Measurements from ENCODE around the gene TBC1D16. TPM values are rescaled to one million over a fixed set of nuclear protein-coding genes. Genes with fewer than 3 reads are reported as not detected.
"Not testable (repeated sequence)": the region's sequence is repeated elsewhere in the genome, so short reads cannot be mapped to it uniquely, and the experiment has no call there.

TBC1D16 gene
- total RNA-seq, 1 donor from 2014 or later = 21.2 TPM

GRCh38 chr17:79960788-79961522, 74.7 kb downstream of the TBC1D16 start:
- H3K27me3 ChIP-seq = peaks cover 4% of the 10 kb centered on the region
- H3K27ac Mint-ChIP-seq = no peak overlapping the region
- no peaks in the 10 kb centered on the region for H3K79me2 ChIP-seq (ENCODE audit: low read depth)
- peaks cover 21% of the 10 kb centered on the region for H3K9me3 Mint-ChIP-seq
- no peak overlapping the region for H2AFZ ChIP-seq (replicated peaks)
- no peaks in the 10 kb centered on the region for H3K4me1 ChIP-seq
- DNase-seq (ENCODE audit: low spot score) = no peak
- no peak overlapping the region for H3K4me3 ChIP-seq
- H3K4me1 Mint-ChIP-seq = peaks cover 10% of the 10 kb centered on the region
- H3K36me3 ChIP-seq = no peaks in the 10 kb centered on the region
- H4K20me1 ChIP-seq (ENCODE audit: low read depth) = peaks cover 20% of the 10 kb centered on the region
- no peak overlapping the region for H3K9ac ChIP-seq
- H3F3A ChIP-seq (ENCODE audit: low read depth) = no peaks in the 10 kb centered on the region
- peaks cover 14% of the 10 kb centered on the region for H3K36me3 Mint-ChIP-seq
- no peak overlapping the region for H3K4me2 ChIP-seq
- H3K4me3 Mint-ChIP-seq = no peak overlapping the region
- H3K27ac ChIP-seq = no peak overlapping the region
- TF ChIP-seq EZH2 (IDR thresholded peaks at IDR 0.05) (no peak), CTCF (IDR thresholded peaks at IDR 0.05) (no peak), EZH2phosphoT487 (IDR thresholded peaks at IDR 0.05) (no peak)
- H3K27me3 Mint-ChIP-seq (ENCODE audit: insufficient read depth, low read depth) = peaks cover 2% of the 10 kb centered on the region
- no peaks in the 10 kb centered on the region for H3K9me3 ChIP-seq (ENCODE audit: low read depth)

GRCh38 chr17:79959042-79959441, 76.6 kb downstream of the TBC1D16 start:
- Mint-ChIP-seq H3K9me3 (peaks cover 21% of the 10 kb centered on the region), H3K27me3 (ENCODE audit: insufficient read depth, low read depth) (peaks cover 2% of the 10 kb centered on the region), H3K4me3 (no peak overlapping the region), H3K27ac (no peak overlapping the region), H3K36me3 (peaks cover 10% of the 10 kb centered on the region), H3K4me1 (peaks cover 26% of the 10 kb centered on the region)
- H3F3A ChIP-seq (ENCODE audit: low read depth) = peaks cover 4% of the 10 kb centered on the region
- no peak overlapping the region for H3K4me3 ChIP-seq
- H3K4me1 ChIP-seq = no peaks in the 10 kb centered on the region
- no peak overlapping the region for H3K27ac ChIP-seq
- H3K9ac ChIP-seq = no peak overlapping the region
- H4K20me1 ChIP-seq (ENCODE audit: low read depth) = peaks cover 28% of the 10 kb centered on the region
- no peaks in the 10 kb centered on the region for H3K9me3 ChIP-seq (ENCODE audit: low read depth)
- H2AFZ ChIP-seq (replicated peaks) = no peak overlapping the region
- no peak for TF ChIP-seq EZH2 (IDR thresholded peaks at IDR 0.05)
- no peak for TF ChIP-seq CTCF (IDR thresholded peaks at IDR 0.05)
- no peak for TF ChIP-seq EZH2phosphoT487 (IDR thresholded peaks at IDR 0.05)
- no peaks in the 10 kb centered on the region for H3K79me2 ChIP-seq (ENCODE audit: low read depth)
- H3K4me2 ChIP-seq = no peak overlapping the region
- DNase-seq (ENCODE audit: low spot score) = no peak
- no peaks in the 10 kb centered on the region for H3K27me3 ChIP-seq
- no peaks in the 10 kb centered on the region for H3K36me3 ChIP-seq

- no peak overlapping the region for H3K4me2 ChIP-seq
- H4K20me1 ChIP-seq (ENCODE audit: low read depth) = peaks cover 48% of the 10 kb centered on the region
- H3K4me1 ChIP-seq = peaks cover 9% of the 10 kb centered on the region
- Mint-ChIP-seq H3K4me1 (peaks cover 47% of the 10 kb centered on the region), H3K4me3 (no peak overlapping the region), H3K27me3 (ENCODE audit: insufficient read depth, low read depth) (peaks cover 8% of the 10 kb centered on the region), H3K27ac (no peak overlapping the region), H3K9me3 (peaks cover 9% of the 10 kb centered on the region), H3K36me3 (peaks cover 1% of the 10 kb centered on the region)
- peaks cover 12% of the 10 kb centered on the region for H3F3A ChIP-seq (ENCODE audit: low read depth)
- H3K27ac ChIP-seq = no peak overlapping the region
- H3K27me3 ChIP-seq = peaks cover 8% of the 10 kb centered on the region
- H3K79me2 ChIP-seq (ENCODE audit: low read depth) = no peaks in the 10 kb centered on the region
- H3K9ac ChIP-seq = no peak overlapping the region
- H3K36me3 ChIP-seq = no peaks in the 10 kb centered on the region
- no peak overlapping the region for H2AFZ ChIP-seq (replicated peaks)
- no peak overlapping the region for H3K4me3 ChIP-seq
- DNase-seq (ENCODE audit: low spot score) = no peak
- no peaks in the 10 kb centered on the region for H3K9me3 ChIP-seq (ENCODE audit: low read depth)
- TF ChIP-seq CTCF (IDR thresholded peaks at IDR 0.05) (no peak), EZH2 (IDR thresholded peaks at IDR 0.05) (no peak), EZH2phosphoT487 (IDR thresholded peaks at IDR 0.05) (no peak)
Measured at GRCh38 chr17:79956853-79957252, 78.8 kb downstream of the TBC1D16 start.

GRCh38 chr17:79956441-79956735, 79.3 kb downstream of the TBC1D16 start:
- not testable (repeated sequence) for H3K36me3 ChIP-seq; H3K36me3 Mint-ChIP-seq; H3K79me2 ChIP-seq (ENCODE audit: low read depth); H3K4me3 Mint-ChIP-seq; H3K4me2 ChIP-seq; H3K4me3 ChIP-seq; H3K27ac ChIP-seq; H3K9me3 Mint-ChIP-seq; H2AFZ ChIP-seq (replicated peaks); DNase-seq (ENCODE audit: low spot score); H3K27me3 Mint-ChIP-seq (ENCODE audit: insufficient read depth, low read depth); H3K27ac Mint-ChIP-seq; H3K9me3 ChIP-seq (ENCODE audit: low read depth); H3K9ac ChIP-seq
- Histone ChIP-seq H4K20me1 (ENCODE audit: low read depth) (peaks cover 52% of the 10 kb centered on the region), H3K4me1 (peaks cover 14% of the 10 kb centered on the region), H3K27me3 (peaks cover 12% of the 10 kb centered on the region), H3F3A (ENCODE audit: low read depth) (peaks cover 16% of the 10 kb centered on the region)
- H3K4me1 Mint-ChIP-seq = peaks cover 51% of the 10 kb centered on the region
